NCI-H146 treated with DMSO at 0.1 percent for 48 hours (cell line): ENCODE data around the gene NRP1.

Experiments used
- DNase-seq: peaks from one replicate; lab custom pipeline; 2025; ENCODE audit not compliant: unreplicated experiment; lab: John Stamatoyannopoulos, UW

Gene NRP1

DNA sequence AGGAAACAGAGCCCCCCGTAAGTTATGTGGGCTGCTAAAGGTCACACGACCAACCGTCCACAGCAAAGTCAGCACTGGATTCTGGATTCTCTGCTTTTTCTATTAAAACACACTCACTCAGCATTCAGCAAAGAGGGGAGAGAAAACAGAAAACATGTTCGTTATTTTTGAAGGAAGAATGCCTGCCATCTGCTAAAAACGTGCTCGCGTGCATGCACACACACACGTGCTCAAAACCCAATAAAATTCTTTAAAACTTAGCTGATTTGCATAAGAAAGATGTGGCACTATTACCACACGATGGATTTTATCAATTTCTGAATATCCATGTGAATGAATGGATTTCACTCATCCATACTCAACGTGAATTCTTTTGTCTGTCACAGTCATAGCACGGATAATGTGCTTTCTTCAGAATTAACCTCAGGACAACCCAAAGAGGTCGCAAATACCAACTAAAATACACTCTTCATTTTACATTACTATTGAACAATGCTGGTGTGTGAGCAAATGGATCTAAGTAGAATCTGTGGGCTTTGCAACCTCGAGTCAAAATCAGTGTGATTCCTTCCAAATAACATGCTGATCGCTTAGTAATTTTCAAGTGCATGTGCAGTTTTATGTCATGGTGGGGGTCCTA, 40.8 kb downstream of the NRP1 start:
- no peak for DNase-seq

DNA sequence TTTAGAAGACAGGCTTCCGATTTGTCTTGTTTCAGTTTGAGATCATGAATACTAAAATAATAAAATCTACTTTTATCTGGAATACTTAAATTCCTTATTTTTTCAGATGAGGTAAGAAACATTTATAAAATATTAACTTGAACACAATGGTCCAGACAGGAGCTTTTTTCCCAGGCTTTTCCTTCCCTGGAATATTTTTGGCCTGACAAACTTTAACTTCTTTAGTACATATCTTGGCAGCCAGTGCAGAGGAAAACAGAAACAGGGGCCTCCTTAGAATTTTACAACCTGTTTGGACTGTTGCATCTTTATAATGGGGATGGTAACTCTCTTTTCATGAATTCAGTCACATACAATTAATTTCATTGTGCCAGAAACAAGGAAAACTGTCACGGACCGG, 41.4 kb downstream of the NRP1 start:
- DNase-seq, result no peak

DNA sequence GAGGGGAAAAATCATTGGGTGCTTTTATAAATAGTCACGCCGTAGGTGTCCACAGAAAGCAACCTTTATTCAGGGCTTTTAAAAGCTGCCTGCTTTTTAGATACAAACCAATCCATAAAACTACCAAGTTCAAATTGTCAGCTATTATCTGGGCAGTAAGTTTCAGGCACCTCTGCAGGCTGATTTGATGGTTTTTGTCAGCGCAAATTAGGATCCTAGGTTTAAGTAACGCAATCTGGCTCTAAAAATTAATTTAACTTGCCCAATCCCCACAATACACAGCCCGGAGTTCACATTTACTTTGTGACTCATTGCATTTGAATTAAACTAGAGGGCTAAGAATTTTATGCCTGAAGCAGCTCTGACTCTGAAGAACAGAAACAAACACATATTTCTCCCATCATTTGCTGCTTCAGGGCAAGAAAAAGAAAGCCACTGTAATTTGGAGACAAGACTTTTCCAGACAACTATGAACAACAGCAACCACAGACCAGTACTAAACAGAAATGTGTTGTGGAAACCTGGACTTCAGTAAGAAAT, 43.3 kb downstream of the NRP1 start:
- no peak for DNase-seq

DNA sequence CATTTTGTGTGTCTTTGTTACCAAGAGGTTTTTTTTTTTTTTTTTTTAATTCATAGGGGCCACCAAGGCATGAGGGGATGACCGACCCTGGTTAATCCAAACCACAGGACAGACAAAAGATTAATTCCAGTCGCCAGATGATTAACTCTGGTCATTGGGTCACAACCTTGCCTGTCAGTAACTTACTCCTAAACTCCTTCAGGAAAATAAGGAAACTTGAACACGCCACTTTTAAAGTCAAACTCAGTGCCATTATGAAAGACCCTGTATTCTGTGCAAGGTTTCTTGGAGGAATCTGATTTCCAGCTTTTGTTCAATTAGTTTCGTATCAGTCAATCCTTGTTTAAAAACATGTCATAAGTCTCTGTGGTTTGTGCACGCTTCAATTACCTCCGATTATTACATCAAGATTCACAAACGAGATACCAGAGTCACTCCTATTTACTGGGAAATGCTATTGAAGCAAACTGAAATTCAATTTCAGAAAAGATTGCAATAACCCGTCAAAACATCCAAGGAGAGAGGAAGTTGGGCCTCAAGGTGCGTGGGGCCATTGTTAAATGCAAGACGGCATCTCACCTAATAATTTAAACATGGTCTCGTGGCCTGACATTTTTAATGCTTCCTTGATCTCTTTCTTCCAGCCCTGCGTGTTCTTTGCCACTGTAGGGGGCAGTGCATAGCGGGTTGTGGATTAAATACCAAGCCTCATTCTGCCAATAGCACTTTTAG, 44.0 kb downstream of the NRP1 start:
- no peak for DNase-seq

DNA sequence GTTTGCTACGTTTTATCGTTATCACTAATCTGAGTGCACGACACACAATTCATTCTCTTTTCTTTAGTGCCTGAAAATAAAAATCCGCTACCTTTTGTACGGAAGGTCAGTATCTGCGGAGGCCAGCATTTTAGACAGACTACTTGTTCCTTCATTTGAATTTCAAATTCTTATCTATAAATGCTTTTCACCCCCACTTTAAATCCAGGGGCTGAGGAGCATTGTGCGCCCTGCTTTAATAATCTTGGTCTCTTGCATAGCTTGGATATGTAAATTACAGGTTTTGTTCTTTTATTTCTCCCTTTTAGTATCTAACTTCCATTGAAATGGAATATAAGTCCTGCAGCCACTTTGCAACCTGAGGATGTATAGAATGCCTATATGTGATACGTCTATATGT, 44.7 kb downstream of the NRP1 start:
- no peak for DNase-seq

DNA sequence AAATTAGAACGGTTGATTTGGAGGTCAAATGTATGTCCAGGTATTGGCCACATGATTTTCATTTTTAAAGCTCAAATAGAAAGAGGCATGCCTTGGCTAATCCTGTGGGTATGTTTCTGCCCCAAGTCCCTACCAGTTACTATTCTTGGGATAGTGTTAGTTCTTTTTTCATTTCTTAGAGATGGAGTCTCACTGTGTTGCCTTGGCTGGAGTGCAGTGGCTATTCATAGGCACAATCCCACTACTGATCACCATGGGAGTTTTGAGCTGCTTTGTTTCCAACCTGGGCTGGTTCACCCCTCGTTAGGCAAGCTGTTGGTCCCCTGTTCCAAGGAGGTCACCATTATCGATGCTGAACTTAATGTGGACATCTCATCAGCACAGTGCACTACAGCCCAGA, 46.3 kb downstream of the NRP1 start:
- DNase-seq, result no peak

DNA sequence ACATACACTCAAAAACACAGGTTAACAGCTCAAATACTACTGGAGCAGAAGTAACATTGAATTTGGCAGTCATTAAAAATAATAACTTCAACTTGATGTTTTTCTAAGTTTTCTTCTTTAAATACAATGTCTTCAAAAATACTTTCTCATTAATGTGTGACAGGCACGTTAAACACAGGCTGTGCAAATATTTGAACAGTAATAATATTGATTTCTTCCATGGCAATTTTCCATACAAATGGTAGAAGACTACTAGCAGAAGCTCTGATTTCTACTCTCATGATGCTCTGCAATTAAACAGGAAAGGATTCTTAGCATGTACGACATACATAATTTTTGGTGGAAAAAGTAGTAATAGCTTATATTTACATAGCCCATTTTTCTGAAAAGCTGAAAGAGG, 47.4 kb downstream of the NRP1 start:
- peak; percentile 84 for DNase-seq

DNA sequence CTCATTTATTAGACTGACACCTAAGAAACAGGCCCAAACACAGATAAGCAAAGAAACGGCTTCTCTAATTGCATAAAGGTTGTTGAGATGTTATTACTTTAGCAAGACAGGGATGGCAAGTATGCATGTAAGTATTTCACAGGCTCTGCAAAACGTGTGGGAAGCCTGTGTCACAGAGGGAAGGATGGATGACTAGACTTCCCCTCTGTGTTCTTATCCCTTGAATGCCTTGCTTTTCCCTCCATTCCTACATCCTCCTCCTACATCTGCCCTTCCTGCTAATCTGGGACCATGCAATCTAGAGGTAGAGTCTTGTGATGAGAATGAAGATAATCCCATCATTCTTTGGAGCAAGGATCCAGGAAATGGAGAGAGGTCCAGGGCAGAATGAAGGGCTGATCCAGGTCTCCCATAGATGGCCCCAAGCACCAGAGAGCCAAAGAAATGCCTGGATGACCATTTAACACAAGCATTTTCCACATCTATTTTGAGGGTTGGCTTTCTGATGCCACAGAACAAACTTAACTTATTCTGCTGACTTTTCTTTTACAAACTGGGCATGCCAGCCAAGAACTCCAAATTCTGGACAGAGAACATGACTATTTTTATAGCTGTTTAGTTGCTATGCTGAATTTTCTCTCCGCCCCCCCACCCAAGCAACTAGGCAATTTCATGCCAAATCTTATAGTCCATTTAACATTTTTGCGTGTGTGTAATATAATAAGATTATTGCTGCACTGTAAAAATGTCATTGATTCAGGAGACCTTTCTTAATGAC, 48.1 kb downstream of the NRP1 start:
- no peak for DNase-seq

DNA sequence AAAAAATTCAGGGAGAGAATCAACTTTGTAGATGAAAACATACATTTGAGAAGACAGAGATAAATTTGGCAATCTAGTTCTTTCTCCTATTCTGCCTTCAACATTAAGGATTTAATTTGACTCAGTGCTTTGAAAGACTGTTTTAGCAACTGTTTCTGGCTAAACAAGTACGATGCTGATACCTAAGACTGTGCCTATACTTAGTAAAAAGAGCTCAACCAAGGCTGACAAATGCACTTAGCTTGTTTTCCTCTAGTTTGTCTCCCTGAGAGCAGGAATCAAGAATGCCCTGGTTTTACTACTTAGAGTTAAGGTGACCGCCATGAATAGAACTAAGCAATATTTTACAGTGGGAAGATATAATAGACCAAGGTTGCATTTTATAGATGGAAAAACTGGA, 49.5 kb downstream of the NRP1 start:
- no peak for DNase-seq

DNA sequence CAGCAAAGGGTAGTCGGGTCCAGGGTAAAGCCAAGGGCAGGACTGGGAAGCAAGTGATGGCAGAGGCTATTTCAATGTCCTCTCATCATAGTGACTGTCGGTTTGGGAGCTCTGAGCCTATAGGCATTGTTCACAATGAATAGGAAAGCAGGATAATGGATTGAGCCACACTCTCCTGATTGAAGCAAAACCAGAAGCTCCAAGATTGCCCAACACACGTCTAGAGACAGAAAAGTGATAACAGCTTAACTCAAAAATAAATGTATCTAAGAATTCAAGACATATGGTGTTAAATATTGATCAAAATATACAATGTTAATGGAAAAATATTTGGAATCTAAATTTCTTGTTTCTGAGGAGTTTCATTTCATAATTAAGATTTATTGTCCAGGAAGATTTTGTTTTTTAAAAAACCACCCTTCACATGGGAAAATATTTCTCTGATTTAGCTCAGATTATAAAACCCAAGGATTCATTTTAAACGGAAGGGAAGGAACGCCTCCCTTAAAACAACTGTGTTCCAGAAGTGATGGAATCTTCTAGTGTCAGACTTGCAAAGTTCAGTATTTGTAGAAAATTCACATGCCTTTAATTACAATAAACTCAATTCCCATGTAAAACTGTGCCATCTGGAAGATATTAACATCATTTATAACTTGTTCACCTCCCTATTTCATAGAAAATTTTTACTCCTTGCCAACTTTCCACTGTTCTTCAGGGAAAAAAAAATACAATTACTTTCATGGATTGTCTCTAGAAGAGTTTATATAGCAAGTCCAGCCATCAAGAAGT, 54.5 kb downstream of the NRP1 start:
- no peak for DNase-seq

DNA sequence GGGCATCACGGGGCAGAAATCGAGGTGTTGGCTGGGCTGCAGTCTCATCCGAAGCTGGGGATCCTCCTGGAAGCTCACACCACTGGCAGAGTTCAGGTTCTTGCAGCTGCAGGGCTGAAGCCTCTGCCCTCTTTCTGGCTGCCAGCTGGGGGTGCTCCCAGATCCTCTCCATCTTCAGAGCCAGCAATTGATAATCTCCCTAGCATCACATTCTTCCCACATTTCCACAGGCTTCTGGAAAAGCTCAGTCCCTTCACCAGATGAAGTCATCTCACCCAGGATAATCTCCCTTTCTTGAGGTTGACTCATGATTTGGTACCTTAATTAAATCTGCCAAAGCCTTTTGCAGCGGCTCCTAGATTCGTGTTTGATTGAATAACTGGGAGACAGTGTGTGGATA, 55.2 kb downstream of the NRP1 start:
- no peak for DNase-seq

DNA sequence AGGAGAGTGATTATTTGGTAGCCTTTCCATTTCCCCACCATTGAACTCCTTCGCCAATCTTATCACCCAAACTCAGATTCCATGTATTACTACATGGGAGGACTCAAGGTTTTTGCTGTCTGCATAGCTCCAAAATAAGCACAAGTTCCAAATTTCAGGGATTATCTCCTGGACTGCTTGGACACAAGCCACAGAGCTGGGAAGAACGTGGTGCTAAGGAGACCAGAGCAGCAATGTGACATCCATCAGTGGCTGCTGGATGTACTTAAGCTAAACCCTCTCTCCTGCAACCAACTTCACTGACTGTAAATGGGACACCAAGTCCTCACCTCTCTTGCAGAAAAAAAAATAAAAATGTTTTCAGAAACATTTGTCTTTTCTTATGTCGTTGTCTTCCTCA, 56.3 kb downstream of the NRP1 start:
- no peak for DNase-seq

DNA sequence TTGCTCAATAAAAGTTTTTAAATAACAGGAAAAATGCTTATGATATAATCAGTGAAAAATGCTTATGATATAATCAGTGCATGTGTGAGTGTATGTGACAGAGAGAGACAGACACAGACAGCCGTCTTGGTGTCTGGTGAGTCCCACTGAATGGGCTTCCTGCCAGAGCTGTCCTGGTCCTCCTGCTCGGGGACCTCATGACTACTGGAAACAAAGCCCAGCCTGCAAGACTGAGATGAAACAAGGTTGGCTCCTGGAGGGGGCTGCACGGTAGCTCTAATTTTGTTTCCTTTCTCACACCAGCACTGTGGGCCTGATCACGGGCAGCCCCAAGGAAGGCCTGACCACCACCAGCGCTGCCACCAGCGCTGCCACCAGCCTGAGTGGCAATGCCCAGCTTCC, 57.3 kb downstream of the NRP1 start:
- no peak for DNase-seq

DNA sequence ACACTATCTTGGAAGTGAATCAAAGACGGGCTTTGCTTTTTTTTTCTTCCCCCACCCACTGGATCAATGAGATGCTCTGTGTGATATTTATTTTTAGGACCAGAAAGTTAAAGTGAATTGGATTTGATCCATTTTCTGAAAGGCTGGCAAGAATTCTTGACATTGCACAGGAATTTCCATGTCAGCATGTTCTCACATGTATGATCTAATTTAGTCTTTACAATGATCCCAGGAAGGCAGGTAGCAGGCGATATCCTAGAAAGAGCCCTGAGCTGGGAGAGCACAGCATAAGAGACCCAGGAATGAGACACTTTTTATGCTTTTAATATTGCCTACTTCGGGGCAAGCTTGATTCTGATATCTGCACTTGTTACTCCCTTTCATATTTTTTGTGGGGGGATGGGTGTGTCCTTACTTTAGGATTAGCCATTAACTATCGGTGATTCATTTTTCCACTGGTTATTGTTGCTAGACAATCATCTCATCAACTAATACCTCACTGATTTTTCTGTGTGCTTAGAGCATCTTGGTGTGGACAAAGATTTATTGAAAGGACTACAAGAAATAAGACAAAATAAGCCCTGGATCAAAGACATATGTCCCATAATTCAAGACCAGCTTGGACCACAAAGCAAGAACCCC, 58.1 kb downstream of the NRP1 start:
- DNase-seq, result no peak

DNA sequence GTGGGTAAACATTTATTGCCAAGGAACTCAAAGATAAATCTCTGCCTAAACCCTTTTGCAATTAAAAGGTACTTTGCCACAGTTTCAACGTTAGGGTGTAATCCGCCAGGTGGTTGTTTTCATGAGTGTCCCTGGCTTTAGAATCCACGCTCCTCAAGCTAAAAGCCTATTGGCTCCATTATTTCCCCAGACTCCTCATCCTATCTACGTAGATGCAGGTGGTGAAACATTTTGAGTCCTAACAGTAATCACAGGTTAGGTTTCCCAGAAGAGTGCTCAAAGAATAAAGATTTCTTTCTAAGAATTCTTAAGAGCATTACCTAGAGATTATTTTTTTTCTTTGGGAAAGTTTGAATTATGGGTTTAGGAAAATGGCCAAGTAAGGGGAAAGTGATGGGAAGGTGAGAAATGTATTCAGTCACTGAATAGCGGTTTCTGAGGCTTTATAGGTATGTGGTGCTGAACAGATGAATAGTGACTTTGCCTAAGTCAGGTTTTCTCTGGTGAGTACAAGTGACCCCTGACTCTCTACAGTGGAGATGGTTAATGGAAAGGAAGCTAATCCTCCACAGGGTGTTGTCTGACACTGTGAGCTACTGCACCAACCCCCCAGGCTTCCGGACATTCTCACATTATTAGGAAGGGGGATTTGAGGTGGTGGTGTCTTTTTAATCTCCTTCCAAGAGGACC, 60.2 kb downstream of the NRP1 start:
- DNase-seq, result no peak

DNA sequence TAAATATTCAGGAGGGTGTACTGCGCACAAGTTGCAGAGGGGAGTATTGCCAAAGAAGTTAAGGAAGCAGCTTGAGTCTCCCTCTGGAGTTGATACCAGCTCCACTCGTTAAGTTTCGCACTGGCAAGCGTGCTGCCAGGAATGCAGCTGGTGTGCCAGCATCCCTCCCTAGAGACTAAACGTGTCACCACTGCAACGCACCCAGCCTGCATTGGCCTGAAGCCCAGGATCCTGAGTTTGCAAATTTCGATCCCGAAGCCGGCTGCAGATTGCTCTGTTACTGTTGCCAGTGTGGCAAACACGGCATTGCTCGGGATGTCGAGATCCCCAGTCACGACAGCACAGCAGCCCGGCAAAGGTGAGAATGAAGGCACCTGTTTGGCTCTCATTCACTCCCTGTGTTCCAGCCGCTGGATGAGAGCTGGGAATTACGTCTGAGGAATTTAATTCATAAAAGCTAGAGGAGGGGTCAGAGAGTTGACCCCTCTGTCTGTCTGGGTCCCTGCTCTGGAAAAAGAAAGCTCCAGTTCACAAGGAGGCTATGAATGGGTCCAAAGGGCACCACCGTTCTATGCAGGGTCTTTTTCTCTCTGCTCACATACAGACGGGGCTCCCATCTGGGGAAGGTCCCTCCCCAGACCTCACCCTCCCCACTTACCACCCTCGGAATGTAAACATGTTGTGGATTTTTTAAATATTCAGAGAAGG, 61.0 kb downstream of the NRP1 start:
- no peak for DNase-seq

DNA sequence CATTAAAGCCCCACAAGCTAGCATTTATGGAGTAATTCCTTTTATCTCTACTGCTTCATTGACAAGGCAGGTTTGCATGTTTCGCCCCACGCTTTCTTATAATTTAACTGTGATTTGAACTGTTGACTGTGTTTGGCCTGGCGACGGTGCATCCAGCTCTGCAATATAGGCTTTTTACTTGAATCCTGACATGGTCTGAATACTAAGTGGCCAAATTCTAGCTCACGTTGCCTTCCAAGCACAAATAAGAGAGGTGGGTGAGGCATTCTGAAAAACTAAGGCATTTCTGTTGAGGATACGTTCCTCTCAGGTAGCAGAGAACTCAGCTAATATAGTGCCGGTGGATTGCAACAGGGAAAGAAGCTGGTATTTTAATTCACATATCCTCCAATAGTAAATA, 61.8 kb downstream of the NRP1 start:
- DNase-seq, result no peak

DNA sequence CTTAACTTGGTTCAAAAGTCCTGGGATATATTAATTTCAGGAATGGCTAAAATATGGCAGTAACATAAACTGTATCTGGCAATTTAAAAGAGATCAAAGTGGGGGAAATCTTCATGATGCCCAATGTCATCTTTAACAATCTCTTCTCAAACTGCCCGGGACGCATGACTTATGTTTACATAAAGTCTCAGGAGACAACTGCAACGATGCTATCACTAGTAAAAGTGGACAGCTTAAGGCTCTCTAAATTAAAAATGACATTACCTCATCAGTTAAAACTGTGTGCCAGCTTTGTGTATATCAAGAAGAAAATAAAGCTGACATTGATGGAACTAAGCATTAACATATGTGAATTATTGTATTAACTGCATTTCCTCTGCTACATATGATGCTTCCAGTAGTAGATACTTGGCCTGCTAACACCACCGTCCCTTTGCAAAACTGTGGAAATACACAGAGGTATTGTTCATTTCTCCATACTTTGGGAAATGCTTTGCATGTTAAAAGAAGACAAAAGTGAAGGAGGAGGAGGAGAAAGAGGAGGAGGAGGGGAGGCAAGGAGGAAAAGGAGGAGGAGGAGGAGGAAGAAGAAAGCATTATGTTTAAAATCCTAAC, 62.4 kb downstream of the NRP1 start:
- no peak for DNase-seq

DNA sequence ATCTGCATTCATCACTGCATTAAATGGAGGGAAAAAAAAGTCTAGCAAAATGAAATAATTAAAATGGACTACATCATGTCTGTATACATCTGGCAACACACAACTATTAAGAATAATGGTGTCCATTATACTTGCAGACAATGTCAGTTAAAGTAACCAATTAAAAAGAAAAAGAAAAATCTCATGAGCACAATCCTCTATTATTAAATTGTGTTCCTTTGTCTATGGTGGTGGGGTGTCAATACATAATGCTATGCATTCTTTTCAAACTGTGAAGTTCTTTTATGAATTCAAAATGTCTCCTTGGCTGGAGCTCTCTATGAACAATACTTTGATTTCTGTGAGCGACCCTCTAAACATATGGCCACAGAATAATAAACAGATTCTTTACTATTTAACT, 63.5 kb downstream of the NRP1 start:
- no peak for DNase-seq
